GM21526 (cell line): Measurements from ENCODE around the gene FEZF1.

Source experiments
- ATAC-seq: cut with Tn5 transposase; IDR thresholded peaks from one replicate; pipeline ENCODE4 v1.9.1; 2021; ENCODE audit warnings: moderate library complexity; ENCODE audit not compliant: unreplicated experiment, low FRiP score

Gene FEZF1

GRCh38 chr7:122304319-122304975 lies at the start of gene FEZF1:
FEZF1 (minus strand) TSS chr7:122304750; CDS start chr7:122304437, 313 bp downstream.
- no peak for ATAC-seq

DNA sequence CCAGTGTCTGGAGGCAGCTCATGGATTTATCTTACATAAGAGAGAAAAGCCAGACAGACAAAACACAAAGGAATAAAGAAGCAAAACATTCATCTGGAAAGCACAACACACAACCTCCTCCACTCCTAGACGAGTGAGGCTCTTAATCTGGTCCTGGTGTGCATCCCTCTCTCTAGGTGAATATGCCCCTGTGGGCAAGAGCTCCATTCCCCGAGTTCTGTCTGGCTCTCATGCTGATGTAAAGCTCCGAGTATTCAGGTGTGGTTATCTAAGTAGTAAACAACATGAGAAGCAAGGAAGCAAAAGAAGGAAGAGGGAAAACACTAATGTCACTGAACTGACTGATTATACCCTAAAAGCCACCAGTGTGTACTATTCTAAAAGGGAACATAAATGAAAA lies 47.9 kb upstream of the FEZF1 start:
- no peak for ATAC-seq

- ATAC-seq: no peak
These were observed 46.2 kb upstream of the FEZF1 start for GRCh38 chr7:122350701-122351100.

GRCh38 chr7:122344303-122344620 lies 39.7 kb upstream of the FEZF1 start:
- no peak for ATAC-seq

GRCh38 chr7:122343601-122344302 lies 39.2 kb upstream of the FEZF1 start:
- no peak for ATAC-seq

DNA sequence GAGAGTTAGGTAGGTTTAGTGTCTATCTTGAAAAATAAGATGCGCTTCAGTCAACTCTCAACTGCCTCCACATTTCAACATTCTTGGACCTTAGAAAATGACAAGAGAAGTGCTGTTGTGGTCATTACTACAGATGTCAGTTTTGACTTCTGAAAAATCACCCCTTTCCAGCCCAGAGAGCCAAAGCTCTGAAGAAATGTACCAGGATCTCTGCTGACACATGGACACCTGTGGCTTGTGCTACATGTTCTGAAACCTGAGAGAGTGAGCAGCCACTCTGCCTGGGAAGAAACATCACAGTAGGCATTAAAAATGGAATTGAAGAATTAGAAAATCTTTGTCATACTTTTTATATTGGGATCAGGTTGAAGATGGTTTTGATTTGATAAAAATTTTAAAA lies 35.9 kb upstream of the FEZF1 start:
- ATAC-seq: no peak

- ATAC-seq: no peak
These were observed 34.8 kb upstream of the FEZF1 start for GRCh38 chr7:122339145-122339904.

DNA sequence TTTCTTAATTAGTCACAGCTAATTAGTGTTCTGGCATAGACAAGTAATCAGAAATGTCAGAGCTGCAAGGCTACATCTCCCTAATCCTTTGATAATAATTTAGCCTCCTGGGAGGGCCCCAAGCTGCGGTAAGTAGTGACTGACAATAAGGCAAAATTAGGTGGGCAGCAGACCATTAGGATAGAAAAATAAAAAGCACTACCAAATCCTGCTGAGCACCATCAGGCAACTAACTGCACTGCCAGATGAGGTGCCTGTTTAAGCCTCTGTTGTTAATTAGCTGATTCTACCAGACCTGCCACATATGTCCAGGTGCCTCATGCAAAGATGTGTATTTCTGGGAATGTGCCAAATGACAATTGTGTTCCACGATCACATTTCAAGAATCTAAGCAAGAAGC lies 32.5 kb upstream of the FEZF1 start:
- ATAC-seq: no peak

- ATAC-seq: no peak
These were observed 24.7 kb upstream of the FEZF1 start for GRCh38 chr7:122329145-122329802.

GRCh38 chr7:122327969-122328368 lies 23.4 kb upstream of the FEZF1 start:
- no peak for ATAC-seq

DNA sequence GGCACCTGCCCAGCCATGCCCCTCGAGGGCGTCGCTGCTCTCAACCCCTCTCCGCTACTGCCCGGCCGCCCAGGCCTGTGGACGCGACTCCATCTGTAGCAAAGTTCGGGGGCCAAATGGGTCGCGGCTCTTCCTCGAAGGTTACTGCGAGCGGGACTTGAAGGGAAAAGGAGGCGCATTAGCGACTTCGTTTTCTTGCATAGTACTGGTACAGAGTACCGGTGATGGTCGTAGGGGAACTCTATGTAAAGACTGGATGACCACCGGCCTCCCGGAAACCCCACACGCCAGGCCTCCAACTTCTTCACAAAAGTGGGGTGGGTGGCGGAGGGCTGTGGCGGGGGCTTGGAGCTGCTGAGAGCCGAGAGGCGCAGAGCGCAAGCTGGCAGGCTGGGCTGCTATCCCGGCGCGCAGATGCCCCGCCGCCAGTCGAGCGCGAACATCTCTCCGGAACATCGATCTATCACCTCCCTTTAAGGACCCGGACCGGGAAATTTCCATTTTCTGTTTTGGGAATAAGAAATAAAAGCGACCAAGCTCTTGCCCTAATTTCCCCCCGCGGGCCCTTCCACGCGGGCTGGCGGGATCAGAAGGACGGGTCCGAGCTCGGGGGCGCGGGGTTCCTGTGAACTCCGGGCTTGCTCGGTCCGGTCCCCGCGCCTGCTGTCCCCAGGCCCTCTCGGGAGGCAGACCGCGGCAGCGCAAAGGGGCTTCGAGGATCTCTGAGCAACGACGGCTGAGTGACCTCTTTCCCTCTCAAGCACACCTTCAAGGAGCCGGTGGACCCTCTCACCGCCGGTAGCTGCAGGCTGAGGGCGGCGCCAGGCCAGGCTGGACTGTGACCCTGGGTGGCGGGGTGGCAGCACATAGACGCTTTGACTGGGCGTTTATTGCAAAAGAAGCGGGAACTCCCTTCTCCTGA lies 12.2 kb upstream of the FEZF1 start:
- no peak for ATAC-seq

- ATAC-seq: no peak
These were observed 11.2 kb upstream of the FEZF1 start for GRCh38 chr7:122315507-122316466.

DNA sequence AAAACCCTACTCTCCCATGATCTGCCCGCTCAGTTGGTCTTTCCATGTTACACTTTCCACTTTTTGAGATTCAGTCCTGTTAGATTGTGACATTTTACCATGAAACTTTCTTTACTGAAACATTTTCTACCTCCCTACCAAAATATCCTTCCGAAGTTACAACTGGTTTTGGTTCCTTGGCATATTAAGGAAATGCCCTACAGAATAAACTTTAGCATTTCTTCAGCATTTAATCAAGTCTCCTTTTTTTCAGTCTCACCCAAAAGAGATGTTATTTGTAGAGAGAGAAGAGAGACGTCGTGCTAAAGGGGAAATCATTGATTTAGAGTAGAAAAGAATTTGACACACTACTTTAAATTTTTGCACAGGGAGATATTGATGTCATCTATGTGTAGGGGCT lies 9.7 kb upstream of the FEZF1 start:
- no peak for ATAC-seq

GRCh38 chr7:122312789-122313188 lies 8.2 kb upstream of the FEZF1 start:
- ATAC-seq: no peak

DNA sequence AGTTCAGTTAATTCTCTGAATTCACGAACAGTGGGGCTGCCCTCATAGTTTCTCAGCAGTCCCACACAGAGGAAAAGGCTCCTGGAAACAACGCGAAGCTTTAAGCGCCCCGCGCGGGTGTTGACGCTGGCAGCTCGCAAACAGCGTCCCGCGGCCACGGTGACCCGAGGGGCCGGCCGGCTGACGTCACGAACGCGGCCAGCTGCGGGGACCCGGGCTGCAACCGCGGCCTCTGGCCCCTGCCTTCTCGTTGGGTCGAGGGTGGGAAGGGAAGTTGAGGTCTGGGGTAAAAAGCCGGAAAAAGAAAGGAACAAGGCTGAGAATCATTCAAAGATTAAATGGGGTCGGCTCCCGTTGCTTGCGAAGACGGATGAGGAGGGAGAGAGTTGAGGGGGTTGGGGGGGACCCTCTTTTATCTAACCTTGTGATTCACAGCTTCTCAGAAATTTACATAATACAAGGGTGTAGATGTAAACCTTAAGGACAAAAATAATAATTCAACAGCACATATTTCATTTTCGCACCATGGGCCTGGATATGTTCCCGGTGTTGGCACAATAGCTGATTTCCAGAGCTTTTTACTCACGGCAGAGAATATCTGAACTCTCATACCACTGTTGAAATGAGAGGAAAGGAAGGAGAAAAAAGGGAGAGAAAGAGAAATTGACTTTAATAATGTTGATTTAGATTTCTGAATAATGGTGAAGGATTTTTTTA lies 7.3 kb upstream of the FEZF1 start:
- ATAC-seq: no peak

- ATAC-seq: no peak
These were observed 6.6 kb upstream of the FEZF1 start for GRCh38 chr7:122311050-122311700.

GRCh38 chr7:122310119-122311021 lies 5.8 kb upstream of the FEZF1 start:
- no peak for ATAC-seq
